ENCODE results near the gene ARFGAP2. TPM values are rescaled to one million over a fixed set of nuclear protein-coding genes. Genes with fewer than 3 reads are reported as not detected.

Gene ARFGAP2
- polyA plus RNA-seq, 1 experiment, result 58.1 TPM

GRCh38 chr11:47148270-47148669, 28.4 kb downstream of the ARFGAP2 start:
- ChIA-PET CTCF (interaction anchor here (1.6 to 1.9 kb wide), 3 partner anchors 13 to 260 kb away, joined by 4 to 7 read pairs (median 6); no protein-coding TSS in a partner anchor), POLR2A (no interaction called here)
- no peak for TF ChIP-seq CTCF (IDR thresholded peaks at IDR 0.05; ENCODE audit: insufficient read depth, low read depth, low read length)

GRCh38 chr11:47147681-47148080, 29.0 kb downstream of the ARFGAP2 start:
- TF ChIP-seq CTCF (IDR thresholded peaks at IDR 0.05; ENCODE audit: insufficient read depth, low read depth, low read length), result no peak
- H3K36me3 ChIP-seq (ENCODE audit: control insufficient read depth, insufficient read depth, low read length), result no peaks in the 10 kb centered on the region; the same call in 1 of the 2 replicates
- POLR2A ChIA-PET, result interaction anchor here (0.6 kb wide), 1 partner anchor 227 kb away, joined by 3 read pairs; no protein-coding TSS in a partner anchor
- H3K4me3 ChIP-seq (ENCODE audit: low read depth, low read length), result no peak overlapping the region
- H3K27me3 ChIP-seq (ENCODE audit: control insufficient read depth, insufficient read depth, low read length), result no peaks in the 10 kb centered on the region
- no peak for DNase-seq (ENCODE audit: low read depth)
- CTCF ChIA-PET, result interaction anchor here (0.5 to 1.0 kb wide), 2 partner anchors 25 to 229 kb away, joined by 3 read pairs; no protein-coding TSS in a partner anchor

More at GRCh38 chr11:47148270-47148669, 28.4 kb downstream of the ARFGAP2 start:
- Histone ChIP-seq H3K4me3 (ENCODE audit: low read depth, low read length) (no peak overlapping the region), H3K27me3 (ENCODE audit: control insufficient read depth, insufficient read depth, low read length) (no peaks in the 10 kb centered on the region), H3K36me3 (ENCODE audit: control insufficient read depth, insufficient read depth, low read length) (no peaks in the 10 kb centered on the region; the same call in 1 of the 2 replicates)
- no peak for DNase-seq (ENCODE audit: low read depth)

- ChIA-PET CTCF (interaction anchor here (0.5 to 1.0 kb wide), 2 partner anchors 25 to 228 kb away, joined by 3 read pairs; no protein-coding TSS in a partner anchor), POLR2A (interaction anchor here (0.6 kb wide), 1 partner anchor 227 kb away, joined by 3 read pairs; no protein-coding TSS in a partner anchor)
- H3K27me3 ChIP-seq (ENCODE audit: control insufficient read depth, insufficient read depth, low read length), result no peaks in the 10 kb centered on the region
- no peak for DNase-seq (ENCODE audit: low read depth)
- H3K36me3 ChIP-seq (ENCODE audit: control insufficient read depth, insufficient read depth, low read length), result no peaks in the 10 kb centered on the region; the same call in 1 of the 2 replicates
- no peak overlapping the region for H3K4me3 ChIP-seq (ENCODE audit: low read depth, low read length)
- no peak for TF ChIP-seq CTCF (IDR thresholded peaks at IDR 0.05; ENCODE audit: insufficient read depth, low read depth, low read length)
These were observed 29.4 kb downstream of the ARFGAP2 start for GRCh38 chr11:47147250-47147649.

- H3K36me3 ChIP-seq (ENCODE audit: control insufficient read depth, insufficient read depth, low read length), result no peaks in the 10 kb centered on the region; the same call in 1 of the 2 replicates
- ChIA-PET CTCF (interaction anchor here (2.4 kb wide), 1 partner anchor 9 kb away, joined by 19 read pairs; no protein-coding TSS in a partner anchor), POLR2A (interaction anchor here (0.6 kb wide), 1 partner anchor 142 kb away, joined by 24 read pairs; no protein-coding TSS in a partner anchor)
- no peak for TF ChIP-seq CTCF (IDR thresholded peaks at IDR 0.05; ENCODE audit: insufficient read depth, low read depth, low read length)
- no peak for DNase-seq (ENCODE audit: low read depth)
- no peak overlapping the region for H3K4me3 ChIP-seq (ENCODE audit: low read depth, low read length)
- no peaks in the 10 kb centered on the region for H3K27me3 ChIP-seq (ENCODE audit: control insufficient read depth, insufficient read depth, low read length)
These were observed 32.1 kb downstream of the ARFGAP2 start for GRCh38 chr11:47144541-47144940.

- POLR2A ChIA-PET, result interaction anchor here (0.7 to 1.0 kb wide), 2 partner anchors 34 to 207 kb away, joined by 3 read pairs; partner anchors contain the start of gene CSTPP1
- Histone ChIP-seq H3K27me3 (ENCODE audit: control insufficient read depth, insufficient read depth, low read length) (no peaks in the 10 kb centered on the region), H3K36me3 (ENCODE audit: control insufficient read depth, insufficient read depth, low read length) (no peaks in the 10 kb centered on the region; the same call in 1 of the 2 replicates), H3K4me3 (ENCODE audit: low read depth, low read length) (no peak overlapping the region)
- peak; percentile 84 for DNase-seq (ENCODE audit: low read depth)
- CTCF ChIA-PET, result interaction anchor here (1.0 to 2.4 kb wide), 5 partner anchors 10 to 224 kb away, joined by 3 to 19 read pairs (median 5); no protein-coding TSS in a partner anchor
- TF ChIP-seq CTCF (IDR thresholded peaks at IDR 0.05; ENCODE audit: insufficient read depth, low read depth, low read length), result no peak
These were observed 33.4 kb downstream of the ARFGAP2 start for GRCh38 chr11:47143322-47143721.

Data from BJ (cell line).